GM15510 (cell line): ENCODE measurements around the gene MED20.

ENCODE experiments used
- POLR2A ChIP-seq: IDR thresholded peaks from 3 replicates; pipeline ENCODE4 v1.6.1; 2011; ENCODE audit warnings: borderline replicate concordance; ENCODE audit not compliant: insufficient read length; ENCODE audit errors: extremely low read depth

MED20 gene

GRCh38 chr6:41935685-41936072 is 14.7 kb upstream of the MED20 start:
- TF ChIP-seq POLR2A, result no peak

GRCh38 chr6:41935193-41935574 is 14.2 kb upstream of the MED20 start:
- TF ChIP-seq POLR2A, result no peak

- TF ChIP-seq POLR2A, result no peak
These were observed 13.6 kb upstream of the MED20 start for GRCh38 chr6:41934278-41935192.

GRCh38 chr6:41932378-41932777 is 11.4 kb upstream of the MED20 start:
- no peak for TF ChIP-seq POLR2A

GRCh38 chr6:41931792-41932191 is 10.9 kb upstream of the MED20 start:
- no peak for TF ChIP-seq POLR2A

- TF ChIP-seq POLR2A, result no peak
These were observed 9.0 kb upstream of the MED20 start for GRCh38 chr6:41929924-41930323.

DNA sequence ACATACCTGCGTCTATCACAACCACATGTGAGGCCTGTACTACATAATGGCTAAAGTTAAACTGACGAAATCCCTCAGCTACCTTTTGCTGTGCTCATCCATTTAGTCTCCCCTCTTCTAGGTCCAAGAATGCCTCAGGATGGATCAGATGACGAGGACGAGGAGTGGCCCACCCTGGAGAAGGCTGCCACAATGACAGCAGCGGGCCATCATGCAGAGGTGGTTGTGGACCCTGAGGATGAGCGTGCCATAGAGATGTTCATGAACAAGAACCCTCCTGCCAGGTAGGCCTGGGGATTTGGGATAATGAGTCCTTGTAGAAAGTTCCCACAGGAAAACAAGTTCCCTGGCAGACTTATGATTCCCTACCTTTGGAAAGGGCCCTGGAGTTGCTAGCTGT is 6.3 kb upstream of the MED20 start:
- no peak for TF ChIP-seq POLR2A

DNA sequence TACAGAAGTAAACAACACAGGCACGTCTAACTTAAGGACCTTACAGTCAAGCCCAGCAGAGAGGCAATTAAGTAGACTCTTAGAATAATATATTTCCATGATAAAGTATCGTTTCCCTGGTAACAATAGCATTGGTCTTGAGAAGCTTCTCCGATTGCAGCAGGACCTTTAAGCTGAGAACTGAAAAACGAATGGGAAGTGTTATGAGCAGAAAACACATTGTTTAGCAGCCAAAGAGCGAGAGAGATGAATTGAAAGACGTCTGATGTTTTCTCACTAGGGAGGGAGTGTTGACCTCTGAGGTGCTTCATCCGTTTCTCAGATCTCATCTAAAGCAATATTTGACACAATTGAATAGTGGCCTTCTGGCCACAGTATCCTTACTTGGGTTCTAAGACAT is 1.2 kb upstream of the MED20 start:
- TF ChIP-seq POLR2A, result no peak

- no peak for TF ChIP-seq POLR2A
These were observed 716 bp upstream of the MED20 start for GRCh38 chr6:41921712-41921998.

- no peak for TF ChIP-seq POLR2A
These were observed 3.4 kb downstream of the MED20 start for GRCh38 chr6:41917528-41917927.

DNA sequence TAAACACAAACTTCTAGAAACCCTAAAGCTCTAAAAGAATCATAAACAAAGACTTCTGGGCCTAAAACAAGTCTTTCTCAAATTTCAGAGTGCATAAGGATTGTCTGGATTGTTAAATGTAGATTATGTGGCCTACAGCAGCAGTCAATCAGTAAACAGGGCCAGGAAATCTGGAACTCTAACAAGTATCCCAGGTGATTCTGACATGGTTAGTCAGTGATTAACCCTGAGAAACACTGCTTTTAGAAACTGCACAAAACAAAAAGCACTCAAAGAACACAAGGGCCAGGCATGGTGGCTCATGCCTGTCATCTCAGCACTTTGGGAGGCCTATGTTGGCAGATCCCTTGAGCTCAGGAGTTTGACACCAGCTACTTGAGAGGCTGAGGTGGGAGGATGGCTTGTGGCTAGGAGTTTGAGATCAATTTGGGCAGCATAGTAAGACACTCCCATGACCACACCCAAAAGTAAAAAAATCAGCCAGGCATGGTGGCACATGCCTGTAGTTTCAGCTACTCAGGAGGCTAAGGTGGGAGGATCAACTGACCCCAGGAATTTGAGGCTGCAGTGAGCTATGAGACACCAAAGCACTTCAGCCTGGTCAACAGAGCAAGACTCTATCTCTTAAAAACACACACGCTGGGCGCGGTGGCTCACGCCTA is 5.9 kb downstream of the MED20 start:
- no peak for TF ChIP-seq POLR2A

DNA sequence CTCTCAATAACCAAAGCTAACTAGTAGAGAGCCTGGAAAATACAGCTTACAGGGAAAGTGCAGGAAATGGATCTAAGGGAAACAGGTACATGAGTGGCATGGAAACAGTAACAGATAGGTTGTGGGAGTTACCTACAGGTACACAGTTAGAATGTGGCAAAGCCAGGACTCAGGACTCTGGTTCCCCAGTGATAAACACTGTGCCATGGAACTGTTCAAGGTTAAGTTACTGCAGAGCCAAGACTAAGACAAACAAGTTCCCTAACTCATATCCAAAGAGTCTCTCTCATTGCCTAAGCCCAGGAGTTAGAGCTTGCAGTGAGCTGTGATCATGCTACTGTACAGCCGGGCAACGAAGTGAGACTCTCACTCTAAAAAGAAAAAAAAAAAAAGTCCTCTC is 6.6 kb downstream of the MED20 start:
- no peak for TF ChIP-seq POLR2A

DNA sequence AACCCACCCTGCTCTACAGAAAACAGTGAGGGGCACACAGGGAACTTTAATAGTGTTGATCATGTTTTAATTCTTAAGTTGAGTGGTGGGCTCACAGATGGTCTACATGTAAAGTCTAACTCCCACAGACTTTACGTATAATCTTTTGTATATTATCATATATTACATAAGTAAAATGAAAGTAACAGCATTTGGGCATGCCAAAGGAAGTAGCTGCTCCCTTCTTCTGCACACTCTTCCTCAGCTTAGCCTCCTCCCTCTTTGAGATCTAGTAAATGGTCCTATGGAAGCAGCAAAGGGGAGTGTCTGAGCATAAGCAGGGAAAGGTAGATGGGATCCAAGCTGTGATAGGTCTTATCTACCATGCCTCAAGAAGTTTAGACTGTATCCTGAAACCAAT is 11.2 kb downstream of the MED20 start:
- TF ChIP-seq POLR2A, result no peak

DNA sequence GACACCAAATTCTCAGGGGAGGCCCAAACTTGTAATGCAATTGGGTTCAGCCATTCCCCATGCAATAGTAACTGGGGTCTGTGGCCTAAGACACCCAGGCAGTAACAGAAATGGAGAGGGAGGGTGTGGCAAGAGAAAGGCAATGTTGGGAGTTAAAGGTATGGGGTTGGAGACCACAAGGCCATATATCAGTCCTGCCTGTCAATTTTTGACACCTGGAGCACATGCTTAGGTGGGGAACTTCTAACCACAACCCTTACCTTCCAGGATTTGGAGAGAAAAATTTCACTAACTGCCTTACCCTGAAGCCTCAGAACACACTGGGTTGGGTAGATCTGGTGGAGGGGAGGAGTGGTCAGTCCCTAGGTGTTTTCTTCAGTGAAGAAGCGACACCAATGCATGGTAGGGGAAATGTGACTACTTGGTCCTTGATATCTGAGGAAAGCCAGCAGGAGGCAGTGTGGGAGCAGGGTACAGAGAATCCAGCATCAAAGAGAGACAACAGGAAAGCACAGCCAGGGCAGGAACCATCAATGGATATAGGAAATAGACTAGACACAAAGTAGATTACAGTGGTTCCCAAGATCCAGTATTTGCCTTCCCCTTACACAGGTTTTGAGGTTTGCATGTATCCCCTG is 18.9 kb downstream of the MED20 start:
- no peak for TF ChIP-seq POLR2A

DNA sequence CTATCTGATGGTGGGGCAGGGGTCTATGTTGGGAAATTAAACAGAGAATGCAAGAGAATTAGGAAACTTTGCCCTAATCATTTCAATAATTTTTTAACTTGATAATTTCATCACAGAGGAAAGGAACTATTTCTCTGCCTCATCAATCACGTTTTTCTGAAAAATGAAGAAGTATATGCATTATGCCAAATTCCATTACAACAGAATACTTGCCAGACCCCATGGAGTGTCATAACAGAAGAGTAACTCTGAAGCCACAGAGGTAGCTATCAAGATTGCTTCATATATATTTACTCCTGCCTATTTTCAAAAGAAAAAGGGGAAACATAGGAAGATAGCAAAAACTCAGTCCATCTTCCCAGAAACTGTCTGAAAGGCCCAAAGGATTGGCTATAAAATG is 20.1 kb downstream of the MED20 start:
- TF ChIP-seq POLR2A, result no peak

GRCh38 chr6:41896281-41896680 is 24.7 kb downstream of the MED20 start:
- TF ChIP-seq POLR2A, result no peak
